SK-N-SH treated with all-trans-retinoic acid at 6 μM for 48 hours (cell line): ENCODE measurements around the gene A2M.

Source experiments
- ARNTL ChIP-seq: fragments of 450-650 bp; formaldehyde crosslinking; IDR thresholded peaks from 2 replicates; pipeline ENCODE4 v1.5.0; 2020; ENCODE audit warnings: low read depth, mild to moderate bottlenecking, moderate library complexity, borderline replicate concordance
- BACH2 ChIP-seq: fragments of 250-450 bp; sonication (Bioruptor Pico); IDR thresholded peaks from 2 replicates; pipeline ENCODE4 v1.9.0; 2021; ENCODE audit warnings: mild to moderate bottlenecking, borderline replicate concordance
- ESRRG ChIP-seq: fragments of 250-450 bp; sonication (Bioruptor Pico); IDR thresholded peaks from 2 replicates; pipeline ENCODE4 v1.6.1; 2021; ENCODE audit warnings: mild to moderate bottlenecking
- RARB ChIP-seq: fragments of 250-450 bp; sonication (Bioruptor Pico); IDR thresholded peaks from 2 replicates; pipeline ENCODE4 v1.8.0; 2021; ENCODE audit warnings: mild to moderate bottlenecking, moderate library complexity
- SNAI2 ChIP-seq: fragments of 250-450 bp; sonication (Bioruptor Pico); IDR thresholded peaks from 2 replicates; pipeline ENCODE4 v1.5.0; 2020; ENCODE audit warnings: mild to moderate bottlenecking, moderate library complexity
- ZC3H10 ChIP-seq: fragments of 250-450 bp; sonication (Bioruptor Pico); IDR thresholded peaks from 2 replicates; pipeline ENCODE4 v1.5.1; 2021; ENCODE audit warnings: mild to moderate bottlenecking, moderate library complexity
- ZFP3 ChIP-seq: fragments of 250-450 bp; sonication (Bioruptor Pico); IDR thresholded peaks from 2 replicates; pipeline ENCODE4 v1.5.0; 2020; ENCODE audit warnings: mild to moderate bottlenecking, moderate library complexity
- ZFP30 ChIP-seq: fragments of 450-650 bp; formaldehyde crosslinking; IDR thresholded peaks from 2 replicates; pipeline ENCODE4 v1.5.0; 2022; ENCODE audit warnings: mild to moderate bottlenecking, moderate library complexity
- ZNF8 ChIP-seq: fragments of 450-650 bp; formaldehyde crosslinking; IDR thresholded peaks from 2 replicates; pipeline ENCODE4 v1.5.0; 2020; ENCODE audit warnings: mild to moderate bottlenecking, moderate library complexity
- TF ChIP-seq, protein P1 (sequence below): fragments of 250-450 bp; sonication (Bioruptor Pico); IDR thresholded peaks from 2 replicates; pipeline ENCODE4 v1.8.0; 2021; ENCODE audit warnings: low read depth, mild to moderate bottlenecking, moderate library complexity, borderline replicate concordance

DNA sequence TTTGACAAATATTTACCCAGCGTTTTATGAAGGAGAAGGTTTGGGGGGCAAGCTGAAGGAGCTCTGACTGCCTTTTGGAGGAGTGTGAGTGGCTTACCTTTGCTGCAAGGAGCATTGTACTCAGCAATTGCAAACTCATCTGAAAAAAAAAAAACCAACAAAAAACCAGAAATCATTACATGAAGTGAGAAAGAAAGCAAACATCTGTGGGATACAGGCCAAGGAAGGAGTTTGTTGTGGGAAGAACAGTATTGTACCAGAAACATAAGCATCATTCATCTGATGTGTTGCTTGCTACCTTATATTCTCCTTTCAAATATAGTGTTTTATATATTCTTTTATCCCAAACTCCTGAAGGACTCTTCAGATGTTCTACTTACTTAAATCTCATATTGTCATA lies 47.6 kb downstream of the A2M start:
- TF ChIP-seq SNAI2, result no peak
- no peak for TF ChIP-seq BACH2 (CRISPR knock-in tag)
- TF ChIP-seq ZFP30 (CRISPR knock-in tag), result no peak
- no peak for TF ChIP-seq ESRRG (CRISPR knock-in tag)
- TF ChIP-seq, protein P1, sequence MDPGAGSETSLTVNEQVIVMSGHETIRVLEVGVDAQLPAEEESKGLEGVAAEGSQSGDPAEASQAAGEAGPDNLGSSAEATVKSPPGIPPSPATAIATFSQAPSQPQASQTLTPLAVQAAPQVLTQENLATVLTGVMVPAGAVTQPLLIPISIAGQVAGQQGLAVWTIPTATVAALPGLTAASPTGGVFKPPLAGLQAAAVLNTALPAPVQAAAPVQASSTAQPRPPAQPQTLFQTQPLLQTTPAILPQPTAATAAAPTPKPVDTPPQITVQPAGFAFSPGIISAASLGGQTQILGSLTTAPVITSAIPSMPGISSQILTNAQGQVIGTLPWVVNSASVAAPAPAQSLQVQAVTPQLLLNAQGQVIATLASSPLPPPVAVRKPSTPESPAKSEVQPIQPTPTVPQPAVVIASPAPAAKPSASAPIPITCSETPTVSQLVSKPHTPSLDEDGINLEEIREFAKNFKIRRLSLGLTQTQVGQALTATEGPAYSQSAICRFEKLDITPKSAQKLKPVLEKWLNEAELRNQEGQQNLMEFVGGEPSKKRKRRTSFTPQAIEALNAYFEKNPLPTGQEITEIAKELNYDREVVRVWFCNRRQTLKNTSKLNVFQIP, result no peak
- no peak for TF ChIP-seq ZFP3 (CRISPR knock-in tag)
- TF ChIP-seq ZC3H10 (CRISPR knock-in tag), result no peak
- no peak for TF ChIP-seq ZNF8 (CRISPR knock-in tag)
- no peak for TF ChIP-seq RARB (CRISPR knock-in tag)
- no peak for TF ChIP-seq ARNTL (CRISPR knock-in tag)
